D721Med (cell line): ENCODE measurements around the gene SRP9.

Experiments used
- DNase-seq: peaks from one replicate; pipeline ENCODE4 v3.0.0; 2011; ENCODE audit warnings: low spot score; ENCODE audit not compliant: insufficient read length
- FAIRE-seq: peaks from 2 replicates; lab custom pipeline; 2011; peaks lifted over from hg19 to GRCh38; lab: Jason Lieb, UNC
- CTCF ChIP-seq: IDR thresholded peaks from 2 replicates; pipeline ENCODE4 v1.5.1; 2012; ENCODE audit warnings: mild to moderate bottlenecking, control low read depth; ENCODE audit not compliant: insufficient read depth; ENCODE audit errors: missing control alignments

SRP9 gene

GRCh38 chr1:225737866-225738265 lies 39.8 kb upstream of the SRP9 start:
- no peak for TF ChIP-seq CTCF
- no peak for FAIRE-seq
- DNase-seq, result no peak

- no peak for FAIRE-seq
- TF ChIP-seq CTCF, result no peak
- DNase-seq, result no peak
These were observed 38.9 kb upstream of the SRP9 start for GRCh38 chr1:225738763-225739162.

GRCh38 chr1:225739542-225740107 lies 38.0 kb upstream of the SRP9 start:
- FAIRE-seq, result no peak
- no peak for TF ChIP-seq CTCF
- DNase-seq, result no peak

GRCh38 chr1:225744745-225745144 lies 32.9 kb upstream of the SRP9 start:
- TF ChIP-seq CTCF, result no peak
- FAIRE-seq (no peak), DNase-seq (no peak)

- DNase-seq (no peak), FAIRE-seq (no peak)
- TF ChIP-seq CTCF, result no peak
These were observed 32.4 kb upstream of the SRP9 start for GRCh38 chr1:225745273-225745672.

GRCh38 chr1:225746361-225747179 lies 31.1 kb upstream of the SRP9 start:
- FAIRE-seq, result no peak
- no peak for TF ChIP-seq CTCF
- DNase-seq, result no peak

- FAIRE-seq (no peak), DNase-seq (no peak)
- no peak for TF ChIP-seq CTCF
These were observed 30.1 kb upstream of the SRP9 start for GRCh38 chr1:225747566-225747965.
